GM19351 (cell line): ENCODE measurements around the gene CREB5.
A peak's percentile ranks its signal among the peaks of the same experiment; 100 is the strongest.

ENCODE experiments used
- ATAC-seq: cut with Tn5 transposase; IDR thresholded peaks from one replicate; pipeline ENCODE4 v1.9.1; 2021; ENCODE audit warnings: mild to moderate bottlenecking, moderate library complexity; ENCODE audit not compliant: unreplicated experiment

Gene CREB5

DNA sequence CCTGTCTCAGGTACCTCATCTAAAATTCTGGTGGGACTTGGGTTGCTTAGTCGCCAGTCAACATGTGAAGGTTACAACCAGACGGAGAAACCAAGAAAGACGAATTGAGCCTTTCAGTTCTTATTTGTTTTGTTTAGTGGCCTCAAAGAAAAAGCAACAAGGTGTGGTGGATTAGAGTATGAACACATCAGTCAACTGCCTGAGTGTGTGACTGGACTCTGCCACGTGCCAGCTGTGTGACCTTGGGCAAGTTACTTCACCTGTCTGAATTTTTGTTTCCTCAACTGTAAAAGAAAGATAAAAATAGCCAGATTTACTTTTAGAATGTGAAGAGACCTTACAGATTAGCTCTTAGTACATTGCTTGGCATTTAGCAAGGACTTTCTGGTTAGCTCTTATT lies 259.2 kb downstream of the CREB5 start:
- no peak for ATAC-seq

DNA sequence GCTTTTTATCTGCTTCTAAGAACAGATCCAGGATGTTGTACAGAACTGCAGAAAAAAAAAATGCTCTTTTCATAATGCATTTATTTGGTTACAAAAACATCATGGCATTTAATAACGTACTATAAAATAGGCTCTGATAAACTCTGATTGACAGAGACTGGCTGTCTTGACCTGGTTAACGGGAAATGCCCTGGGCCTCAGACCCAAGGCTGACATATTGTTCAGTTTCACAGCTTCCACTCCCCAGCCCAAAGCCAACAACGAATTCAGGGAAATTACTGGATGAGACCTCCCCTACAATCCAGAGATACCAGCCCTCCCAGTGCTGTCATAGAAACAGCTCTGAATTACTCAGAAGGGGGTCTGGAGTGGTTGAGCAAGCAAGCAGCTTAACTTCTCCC lies 260.1 kb downstream of the CREB5 start:
- ATAC-seq: no peak

DNA sequence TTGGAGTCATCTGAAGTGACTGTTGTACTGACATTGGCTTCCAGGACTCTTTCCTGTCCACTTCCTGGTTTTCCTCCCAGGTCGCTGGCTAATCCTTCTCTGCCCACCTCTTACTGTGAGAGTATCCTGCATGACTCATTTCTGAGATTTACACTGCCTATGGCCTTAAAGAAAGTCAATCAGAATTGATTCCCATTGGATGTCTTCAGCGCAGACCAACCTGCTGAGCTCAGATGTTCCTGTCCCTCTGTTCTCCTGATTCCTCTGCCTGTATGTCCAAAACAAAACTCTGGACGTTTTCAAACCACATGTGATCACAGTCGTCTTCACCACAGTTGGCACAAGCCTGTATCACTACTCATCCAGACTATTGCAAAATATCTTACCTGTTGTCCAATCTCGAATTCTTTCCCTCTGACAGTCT lies 262.1 kb downstream of the CREB5 start:
- no peak for ATAC-seq

DNA sequence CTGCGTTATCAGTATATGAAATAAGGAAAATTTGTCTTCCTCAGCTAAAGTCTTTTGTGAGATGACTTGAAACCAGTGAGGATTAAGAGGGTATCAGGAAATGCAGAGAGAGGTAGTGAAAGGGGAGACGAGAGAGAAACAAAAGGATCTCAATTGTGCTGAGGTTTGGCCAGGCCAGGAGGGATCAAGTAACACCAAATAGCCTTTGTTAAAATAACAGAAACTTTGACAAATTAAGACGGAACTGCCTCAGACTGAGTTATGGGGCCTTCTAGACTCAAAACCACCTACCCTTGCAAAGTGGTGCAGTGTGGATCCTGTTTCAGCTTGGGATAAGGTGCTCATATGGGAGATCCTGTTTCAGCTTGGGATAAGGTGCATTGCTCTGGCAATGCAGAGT lies 263.1 kb downstream of the CREB5 start:
- ATAC-seq: no peak

DNA sequence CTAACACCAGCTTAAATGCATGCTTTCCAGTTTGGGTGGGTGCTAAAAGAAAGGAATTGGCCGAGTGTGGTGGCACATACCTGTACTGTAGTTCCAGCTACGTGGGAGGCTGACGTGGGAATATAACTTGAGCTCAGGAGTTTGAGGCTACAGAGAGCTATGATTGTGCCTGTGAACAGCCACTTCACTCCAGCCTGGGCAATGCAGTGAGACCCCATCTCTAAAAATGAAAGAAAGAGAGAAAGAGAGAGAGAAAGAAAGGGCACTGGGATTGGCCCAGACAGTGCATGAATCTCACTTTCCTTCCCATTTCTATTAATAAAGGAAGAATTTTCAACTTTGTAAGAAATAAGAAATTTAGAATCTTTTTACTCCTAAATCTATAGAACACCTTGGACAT lies 265.4 kb downstream of the CREB5 start:
- no peak for ATAC-seq

DNA sequence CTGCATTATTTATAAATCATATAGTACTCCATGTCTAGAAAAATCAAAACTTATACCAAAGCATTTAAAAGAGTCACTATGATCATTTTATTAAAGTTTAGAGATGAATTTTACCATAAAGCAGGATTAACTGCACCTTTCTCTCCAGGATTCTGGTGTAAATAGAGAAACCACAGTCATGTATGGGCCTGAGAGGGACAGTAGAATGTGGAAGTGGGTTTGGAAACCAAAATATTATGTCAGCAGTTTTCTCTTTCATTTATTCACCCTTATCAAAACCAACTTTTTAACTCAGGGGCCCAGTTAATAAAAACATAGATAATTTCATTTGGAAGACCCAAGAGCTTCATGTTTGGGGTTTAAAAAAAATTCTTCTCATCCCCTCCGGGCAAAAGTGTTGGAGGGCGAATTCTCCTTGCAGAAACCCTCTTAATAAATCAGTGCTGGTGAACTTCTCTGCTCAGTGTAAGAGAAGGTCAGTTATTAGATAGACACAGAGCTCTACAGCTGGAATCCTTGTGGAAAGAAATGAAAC lies 266.2 kb downstream of the CREB5 start:
- ATAC-seq: no peak

DNA sequence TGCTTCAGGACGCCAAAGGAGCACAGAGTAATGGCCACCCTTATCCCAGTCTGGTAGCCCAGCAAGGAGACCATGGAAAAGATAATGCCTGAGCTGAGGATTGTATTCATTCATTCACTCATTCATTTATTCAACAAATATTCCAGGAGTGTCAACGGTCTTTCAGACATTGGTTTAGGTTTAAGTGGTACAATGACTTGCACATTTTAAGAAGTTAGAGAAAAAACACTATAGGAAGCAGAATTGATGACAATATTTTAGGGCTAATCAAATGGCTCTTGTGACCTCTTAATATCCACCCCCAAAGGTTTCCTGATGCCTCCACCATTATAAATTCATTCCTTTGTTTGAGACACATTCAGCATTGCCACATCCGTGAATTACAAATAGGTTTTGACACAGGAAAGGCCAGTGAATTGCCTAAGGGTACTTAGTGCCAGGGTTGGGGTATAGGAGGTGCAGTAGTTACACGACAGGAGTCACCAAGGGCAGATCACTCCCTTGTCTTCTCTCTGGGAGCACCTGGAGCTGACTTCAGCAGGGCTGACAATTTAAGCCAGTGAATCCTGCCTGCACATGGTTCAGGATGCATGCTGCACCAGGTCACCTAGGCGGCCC lies 269.5 kb downstream of the CREB5 start:
- no peak for ATAC-seq

DNA sequence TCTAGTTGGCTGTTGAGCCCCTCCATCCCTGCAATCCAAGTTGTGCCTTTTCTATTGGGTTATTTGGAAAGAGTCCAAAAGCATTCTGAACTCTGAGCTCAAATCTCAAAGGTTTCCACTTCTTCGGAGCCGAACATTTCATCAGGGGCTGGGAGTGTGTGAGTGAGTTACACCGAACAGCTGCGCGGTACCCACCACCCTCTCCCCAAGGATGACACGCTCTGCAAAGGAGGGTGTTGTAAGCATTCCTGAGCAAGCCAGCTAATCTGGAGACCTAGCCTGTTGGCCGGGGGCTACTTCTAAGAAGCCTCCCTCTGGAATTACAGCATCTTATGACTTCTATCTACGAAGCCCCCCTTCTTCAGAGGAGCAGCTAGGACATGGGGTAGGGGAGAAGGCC lies 270.5 kb downstream of the CREB5 start:
- ATAC-seq: no peak

DNA sequence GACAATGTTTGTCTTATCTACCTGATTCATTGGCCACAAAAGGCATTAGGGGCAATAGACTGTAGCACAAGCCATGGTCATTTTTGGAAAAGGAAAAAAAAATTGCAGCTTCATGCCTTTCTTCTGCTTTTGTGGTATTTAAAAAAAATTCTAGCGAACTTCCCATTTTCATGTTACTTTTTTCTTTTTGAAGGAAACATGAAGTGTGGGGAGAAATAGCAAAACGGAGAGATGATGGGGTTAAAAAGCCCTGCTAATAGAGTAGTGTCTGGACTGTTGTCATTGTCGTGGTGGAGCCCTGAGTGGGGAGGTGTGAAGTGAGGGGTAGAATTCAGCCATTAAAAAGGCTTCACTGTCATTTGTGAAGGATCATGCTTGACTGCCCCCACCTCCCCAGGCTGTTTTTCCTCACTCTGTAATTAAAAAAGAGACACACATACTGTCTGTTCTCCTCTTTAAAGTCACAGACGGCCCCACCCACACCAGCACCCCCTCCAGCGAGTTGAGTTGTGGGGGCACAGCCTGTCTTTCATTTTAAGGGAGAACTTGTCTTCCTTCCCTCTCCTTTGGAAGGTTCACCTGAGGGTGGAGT lies 272.4 kb downstream of the CREB5 start:
- peak; percentile 40 for ATAC-seq

DNA sequence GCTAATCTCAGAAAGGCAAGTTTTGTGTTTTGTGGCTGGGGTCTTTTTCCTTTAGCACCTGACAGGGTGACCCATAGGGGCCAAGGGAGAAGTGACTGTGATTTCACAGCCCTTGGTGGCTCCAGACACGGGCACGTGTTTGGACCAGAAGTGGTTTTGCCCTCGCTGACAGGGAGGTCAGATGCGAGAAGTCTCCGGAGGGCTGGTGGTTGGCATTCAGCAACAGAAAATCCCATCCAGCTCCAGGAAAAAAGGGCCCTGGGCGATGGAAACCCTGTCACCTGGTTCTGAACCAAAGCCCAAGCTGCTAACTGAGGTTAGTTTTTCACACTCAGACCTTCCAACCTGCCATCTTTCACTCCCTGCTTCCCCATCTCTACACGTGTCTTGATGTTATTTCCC lies 272.9 kb downstream of the CREB5 start:
- peak; percentile 32 for ATAC-seq

DNA sequence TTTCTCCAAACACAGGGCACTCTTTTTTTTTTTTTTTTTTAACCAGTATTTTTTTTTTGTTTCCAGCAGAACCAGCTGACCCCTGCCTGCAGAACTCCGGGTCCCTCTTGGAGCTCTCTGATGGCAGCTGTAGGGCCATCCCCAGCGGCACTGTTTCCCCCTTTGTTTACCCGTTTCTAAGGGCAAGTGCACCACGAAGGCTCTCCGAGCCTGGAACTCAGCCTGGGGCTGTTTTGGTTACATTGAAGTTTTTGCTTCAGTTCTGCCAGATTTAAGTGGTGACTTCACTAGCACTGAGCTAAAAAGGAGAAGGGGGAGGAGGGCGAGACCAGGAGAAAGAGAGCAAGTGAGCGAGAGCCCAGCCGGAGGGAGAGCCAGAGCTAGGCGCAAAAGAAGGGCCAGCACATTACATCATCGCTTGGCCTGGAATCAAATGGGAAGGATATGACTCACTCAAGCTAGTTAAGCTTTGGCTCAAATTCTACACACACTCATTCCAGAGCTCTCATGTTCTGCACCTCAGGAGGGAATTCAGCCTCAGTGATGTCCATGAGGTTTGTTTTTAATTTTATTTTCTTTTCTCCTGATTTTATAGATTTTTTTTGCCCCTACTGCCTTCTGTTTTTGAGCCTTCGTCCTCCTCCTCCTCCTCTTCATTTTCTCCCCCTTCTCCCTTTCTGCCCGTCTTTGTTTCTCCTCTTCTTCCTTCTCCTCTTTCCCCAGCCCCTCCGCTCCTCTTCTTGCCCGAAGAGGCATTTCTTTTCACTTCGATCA lies 273.5 kb downstream of the CREB5 start:
- ATAC-seq: peak; percentile 59

DNA sequence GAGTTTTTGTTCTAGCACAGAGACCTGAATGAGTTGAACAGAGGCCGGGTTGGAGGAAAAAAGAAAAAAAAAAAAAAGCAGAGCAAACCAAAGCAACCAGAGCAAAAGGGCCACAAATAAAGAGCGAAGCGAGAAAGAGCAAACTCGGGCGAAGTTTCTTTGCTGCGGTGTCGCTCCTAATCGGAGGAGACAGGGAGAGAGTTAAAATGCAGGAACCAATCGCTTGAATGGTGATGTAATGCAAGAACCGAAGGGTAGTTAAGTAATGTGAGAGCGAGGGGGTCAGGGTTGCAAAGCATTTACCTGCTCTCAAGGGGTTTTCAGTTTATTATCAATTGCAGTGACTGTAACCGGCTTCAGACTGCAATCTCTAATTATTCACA lies 274.1 kb downstream of the CREB5 start:
- no peak for ATAC-seq

DNA sequence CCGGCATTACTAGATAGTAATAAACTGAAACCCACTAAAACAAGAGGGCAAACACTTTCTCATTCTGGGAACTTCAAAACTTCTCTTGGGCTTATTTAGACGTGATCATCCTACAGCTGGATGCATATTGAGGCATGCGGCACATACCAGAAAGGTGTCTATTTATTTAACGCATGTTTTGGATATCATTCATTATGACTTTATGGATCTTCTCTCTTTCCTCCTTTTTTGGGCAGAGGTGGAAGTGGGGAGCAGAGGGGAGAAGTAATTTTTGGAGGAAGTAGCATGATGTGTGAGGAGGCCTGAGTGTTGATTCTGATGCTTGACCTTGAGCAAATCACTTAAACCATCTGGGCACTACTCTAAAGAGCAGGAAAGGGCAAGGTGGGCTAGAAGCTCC lies 275.2 kb downstream of the CREB5 start:
- no peak for ATAC-seq

DNA sequence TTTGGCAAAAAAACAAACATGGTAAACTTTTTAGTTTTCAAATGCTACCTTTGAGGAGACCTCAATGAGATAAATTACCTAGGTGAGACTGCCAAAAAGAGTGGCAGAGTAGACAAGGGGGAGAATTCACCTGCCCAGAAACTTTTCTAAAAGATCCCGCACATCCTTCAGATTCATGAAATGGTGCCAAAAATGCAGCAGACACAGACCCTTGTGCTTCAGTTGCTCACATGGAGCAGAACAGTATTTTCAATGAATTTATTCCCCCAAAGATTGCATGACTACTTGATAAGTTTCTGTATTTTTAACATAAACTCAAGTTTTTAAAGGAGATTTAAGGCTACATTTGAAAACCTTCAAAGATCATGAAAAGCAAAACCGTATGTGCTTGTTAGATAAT lies 275.9 kb downstream of the CREB5 start:
- ATAC-seq: no peak

DNA sequence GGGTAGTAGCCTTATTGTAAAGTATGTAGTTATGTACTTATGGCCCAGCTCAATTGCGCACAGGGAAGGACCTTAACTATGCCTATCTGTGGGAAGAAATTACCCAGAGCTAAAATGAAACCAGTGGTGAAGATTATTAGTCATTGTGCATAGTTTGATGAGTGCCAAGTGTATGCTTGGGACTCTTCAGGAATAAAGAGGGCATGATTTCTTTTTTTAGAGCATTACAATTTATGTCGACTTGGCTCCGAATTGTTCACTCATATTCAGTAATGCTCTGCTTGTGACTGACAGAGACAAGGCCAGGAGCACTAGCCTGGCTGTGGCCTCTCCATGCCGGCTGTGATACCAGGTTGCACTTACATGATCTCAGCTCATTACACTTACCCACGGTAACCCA lies 276.3 kb downstream of the CREB5 start:
- ATAC-seq: no peak

DNA sequence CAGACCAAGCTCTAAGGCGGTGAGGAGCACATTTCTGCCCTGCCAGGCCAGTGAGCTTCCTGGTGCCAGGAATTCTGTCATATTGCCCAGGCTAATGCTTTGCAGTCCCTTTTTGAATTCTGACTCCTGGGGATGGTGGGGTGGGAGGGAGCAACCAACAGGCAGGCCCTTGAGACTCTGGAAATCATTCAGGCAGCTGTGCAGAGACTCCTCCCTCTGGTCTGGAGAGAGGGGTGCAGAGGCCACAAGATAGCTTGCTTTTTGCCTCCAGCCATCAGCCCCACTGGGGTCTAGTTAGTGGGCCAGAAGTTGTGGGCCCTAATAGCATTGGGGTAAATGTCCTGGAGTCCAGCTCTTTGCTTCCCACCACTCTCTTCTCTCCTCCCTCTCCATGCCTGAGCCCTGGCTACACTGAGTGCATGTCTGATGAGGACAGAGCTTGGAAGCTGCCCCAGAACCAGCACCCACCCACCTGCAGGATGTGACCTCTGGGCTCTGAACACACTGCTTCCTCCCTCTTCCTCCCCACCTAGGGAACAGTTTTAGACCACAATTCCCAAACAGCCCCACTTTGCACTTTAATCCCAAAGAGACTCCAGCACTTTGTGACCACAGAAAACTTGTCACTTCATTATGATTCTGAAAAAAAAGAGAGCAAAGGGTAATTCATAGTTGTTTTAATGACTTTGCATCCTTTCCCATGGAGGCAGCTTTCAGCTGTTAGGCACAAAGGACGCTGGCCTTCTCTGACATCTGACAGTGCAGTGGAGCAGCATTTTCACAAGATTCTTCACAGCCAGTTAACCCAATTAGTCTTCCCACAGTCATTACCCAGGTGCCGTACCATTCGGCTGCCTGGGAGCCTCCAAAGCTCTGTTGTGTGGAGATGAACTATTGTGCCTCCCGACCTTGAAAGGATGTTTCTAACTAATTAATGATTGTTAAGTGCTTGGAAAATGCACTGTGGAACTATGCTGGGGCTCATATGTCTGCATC lies 283.3 kb downstream of the CREB5 start:
- no peak for ATAC-seq

DNA sequence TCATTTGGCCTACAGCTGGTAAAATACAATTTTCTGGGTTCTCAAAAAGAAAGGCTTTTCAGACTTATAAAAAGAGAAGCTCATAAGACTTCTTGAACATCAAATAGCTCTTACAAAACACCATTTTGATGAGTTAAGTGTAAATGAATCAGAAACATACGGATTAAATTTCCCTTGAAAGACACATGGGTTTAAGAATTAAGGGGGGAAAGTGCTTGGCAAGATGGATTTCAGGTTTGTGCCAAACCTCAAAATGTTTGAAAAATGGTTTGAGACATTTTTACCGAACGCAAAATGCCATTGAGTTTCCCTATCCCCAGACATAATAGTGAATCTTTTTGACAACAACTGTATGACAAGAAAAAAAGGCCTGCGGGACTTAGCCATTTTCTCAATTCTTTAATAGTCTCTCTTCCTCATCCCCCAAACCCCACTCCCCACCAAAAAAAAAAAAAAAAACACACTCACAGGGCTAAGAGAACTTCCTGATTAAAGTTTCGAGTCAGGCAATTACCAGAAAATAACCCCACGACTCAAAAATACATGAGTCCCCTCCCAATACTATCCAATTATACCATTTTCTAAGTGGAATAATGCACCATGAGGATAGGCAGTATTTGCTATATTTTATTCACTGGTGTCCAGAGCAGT lies 285.7 kb downstream of the CREB5 start:
- no peak for ATAC-seq

DNA sequence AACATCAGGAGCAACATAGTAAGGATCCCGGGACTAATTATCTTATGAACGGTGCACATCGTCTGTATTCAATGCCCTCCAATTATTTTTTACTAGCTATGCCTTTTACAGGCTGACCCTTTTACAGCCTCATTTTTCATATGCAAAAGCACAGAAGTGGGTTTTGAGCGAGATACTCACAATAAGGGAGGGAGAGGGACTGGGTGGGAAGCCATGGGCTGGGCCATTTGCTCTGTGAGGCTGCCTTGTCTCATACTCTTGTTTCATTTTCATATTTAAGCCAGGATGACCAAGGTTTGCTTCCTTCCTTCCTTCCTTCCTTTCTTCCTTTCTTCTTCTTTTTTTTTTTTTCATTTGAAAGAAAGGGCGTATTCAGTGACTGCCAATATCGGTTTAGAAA lies 286.5 kb downstream of the CREB5 start:
- ATAC-seq: no peak

DNA sequence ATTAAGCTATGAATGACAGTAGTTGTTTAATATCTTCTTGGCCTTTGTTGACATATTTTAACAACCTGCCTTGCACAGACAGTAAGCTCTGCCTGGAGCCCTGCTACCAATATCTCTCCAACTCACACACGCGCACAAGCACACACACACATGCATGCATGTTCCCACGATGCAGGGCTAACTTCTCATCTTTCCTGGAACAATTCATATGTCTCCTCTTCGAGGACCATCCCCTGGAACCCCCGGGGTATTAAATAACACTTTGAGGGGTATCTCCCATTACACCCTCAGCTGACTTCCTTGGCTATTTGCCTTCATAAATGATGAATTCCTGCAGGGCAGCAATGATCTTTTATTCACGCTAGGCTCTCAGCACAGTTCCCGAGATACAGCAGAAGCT lies 287.8 kb downstream of the CREB5 start:
- ATAC-seq: no peak

DNA sequence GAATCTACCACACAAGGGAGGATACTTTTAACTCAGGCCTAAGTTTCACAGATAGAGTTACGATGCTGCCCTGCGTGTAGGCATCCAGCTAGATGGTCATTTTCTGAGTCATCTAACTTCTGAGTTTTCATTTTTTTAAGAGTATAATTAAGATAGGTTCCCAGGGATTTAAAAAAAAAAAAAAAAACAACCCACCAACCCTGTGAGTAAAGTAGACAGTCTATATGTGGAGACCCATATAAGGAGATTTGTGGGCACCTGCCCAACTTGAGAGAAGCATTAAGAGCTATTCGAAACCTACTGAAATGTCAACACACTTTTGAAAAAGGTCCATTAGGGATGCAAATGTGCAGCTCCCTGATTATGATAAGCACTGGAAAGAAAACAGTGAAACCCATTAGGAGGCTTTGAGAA lies 288.5 kb downstream of the CREB5 start:
- ATAC-seq: no peak
